K562 (cell line): ENCODE measurements around the gene BCORL1. TPM values are rescaled to one million over a fixed set of nuclear protein-coding genes. Genes with fewer than 3 reads are reported as not detected.

Experiments
- ATAC-seq: fragments of 200-7000 bp; cut with Tn5 transposase; 3 replicates; pipeline ENCODE4 v1.9.1; 2020; ENCODE audit warnings: moderate library complexity
- Bru-seq: library from RNA; stranded (reverse); fragments of 400-500 nt; gene quantifications from one replicate; lab custom pipeline; 2021; lab: Mats Ljungman, UMichigan
- BruChase-seq, 2 experiments: library from RNA; stranded (reverse); fragments of 400-500 nt; gene quantifications; one replicate each; lab custom pipeline; 2021; lab: Mats Ljungman, UMichigan
- BruUV-seq: library from RNA; stranded (reverse); fragments of 400-500 nt; replicated peaks from 2 replicates; lab custom pipeline; 2021; lab: Mats Ljungman, UMichigan
- CTCF ChIA-PET: fragments of 300-600 bp; formaldehyde crosslinking; extraction: SDS; loops from one replicate; lab custom pipeline; 2021; ENCODE audit warnings: low intra/inter-chr PET ratio; lab: Yijun Ruan, JAX
- POLR2A ChIA-PET: fragments of 300-600, 350-650 bp; sonication (Branson Sonifier 250); formaldehyde crosslinking; extraction: SDS; loops from one replicate; lab custom pipeline; 2021; ENCODE audit warnings: antibody characterized with exemption, inconsistent platforms; lab: Yijun Ruan, JAX
- DNase-seq, 4 experiments: peaks; one replicate each; pipeline versions ENCODE4 v3.0.0 to v3.0.0-alpha.2; 2011 to 2018; ENCODE audit warnings: low spot score in 3 of 4, mixed read lengths in 3 of 4; ENCODE audit errors: extremely low read depth in 1 of 4
- FAIRE-seq: peaks from 2 replicates; lab custom pipeline; 2011; peaks lifted over from hg19 to GRCh38; lab: Jason Lieb, UNC
- H2AFZ ChIP-seq: 2 replicates; pipeline ENCODE4 v1.6.0; 2011; ENCODE audit warnings: low read depth, low read length, control low read depth, inconsistent platforms
- H3K27ac ChIP-seq: fragments of 200-600 bp; 3 replicates; pipeline ENCODE4 v1.8.0; 2011; ENCODE audit warnings: low read depth, mild to moderate bottlenecking, control low read depth, inconsistent platforms, low read length, moderate library complexity, mixed read lengths; ENCODE audit errors: extremely low read depth
- H3K27me3 ChIP-seq, 2 experiments: fragments of 300-600 bp in 1 of 2; 2 replicates in 1 of 2; 3 replicates in 1 of 2; pipeline versions ENCODE4 v1.6.0 to v1.8.0; 2011; ENCODE audit warnings: inconsistent platforms in 2 of 2, low read length in 2 of 2, mild to moderate bottlenecking in 1 of 2, mixed read lengths in 1 of 2, moderate library complexity in 1 of 2; ENCODE audit not compliant: control insufficient read depth in 2 of 2, insufficient read depth in 2 of 2
- H3K36me3 ChIP-seq: fragments of 300-600 bp; 3 replicates; pipeline ENCODE4 v1.8.0; 2011; ENCODE audit warnings: mild to moderate bottlenecking, low read length, inconsistent platforms; ENCODE audit not compliant: control insufficient read depth, insufficient read depth
- H3K4me1 ChIP-seq, 2 experiments: fragments of 200-600 bp in 1 of 2; replicated peaks in 1 of 2; 2 replicates in 1 of 2; 3 replicates in 1 of 2; pipeline versions ENCODE4 v1.5.1 to v1.8.0; 2011; ENCODE audit warnings: inconsistent platforms in 2 of 2, low read length in 2 of 2, mild to moderate bottlenecking in 1 of 2, mixed read lengths in 1 of 2, moderate library complexity in 1 of 2; ENCODE audit not compliant: control insufficient read depth in 2 of 2, insufficient read depth in 2 of 2
- H3K4me2 ChIP-seq: 2 replicates; pipeline ENCODE4 v1.6.1; 2011; ENCODE audit warnings: low read length, control low read depth, inconsistent platforms, mixed read lengths; ENCODE audit not compliant: insufficient read depth
- H3K4me3 ChIP-seq: fragments of 200-600 bp; sonication (generic), shearing (Covaris generic); 2 replicates; pipeline ENCODE4 v1.5.1; 2016; ENCODE audit warnings: control low read depth, inconsistent platforms
- H3K79me2 ChIP-seq: fragments of 200-600 bp; 3 replicates; pipeline ENCODE4 v1.8.0; 2011; ENCODE audit warnings: low read length, inconsistent platforms; ENCODE audit not compliant: control insufficient read depth, insufficient read depth
- H3K9ac ChIP-seq, 2 experiments: 2 replicates each; pipeline versions ENCODE4 v1.6.0 to v1.6.1; 2011; ENCODE audit warnings: low read depth in 2 of 2, low read length in 2 of 2, control low read depth in 1 of 2, inconsistent platforms in 1 of 2, mild to moderate bottlenecking in 1 of 2, mixed read lengths in 1 of 2; ENCODE audit not compliant: insufficient read depth in 1 of 2
- H3K9me1 ChIP-seq: one replicate; pipeline ENCODE4 v1.6.0; 2011; ENCODE audit warnings: inconsistent platforms, mild to moderate bottlenecking, low read length, moderate library complexity; ENCODE audit not compliant: control insufficient read depth, insufficient read depth
- H3K9me3 ChIP-seq: replicated peaks from 2 replicates; pipeline ENCODE4 v1.5.1; 2011; ENCODE audit warnings: low read depth, low read length, inconsistent platforms; ENCODE audit not compliant: control insufficient read depth, insufficient read depth
- H4K20me1 ChIP-seq: replicated peaks from 2 replicates; pipeline ENCODE4 v1.6.1; 2011; ENCODE audit warnings: low read length, inconsistent platforms, mixed read lengths; ENCODE audit not compliant: control insufficient read depth, insufficient read depth
- ATF2 ChIP-seq: sonication (generic); formaldehyde crosslinking; IDR thresholded peaks from 2 replicates; pipeline ENCODE4 v1.8.1; 2022; ENCODE audit warnings: missing genetic modification reagents
- MIER1 ChIP-seq: fragments of 450-650 bp; IDR thresholded peaks from 2 replicates; pipeline ENCODE4 v1.6.1; 2016; ENCODE audit warnings: antibody characterized with exemption, mild to moderate bottlenecking, low read depth
- NFIC ChIP-seq: fragments of 450-650 bp; IDR thresholded peaks from 2 replicates; pipeline ENCODE4 v1.6.1; 2017; ENCODE audit warnings: mild to moderate bottlenecking, inconsistent platforms
- SPI1 ChIP-seq: IDR thresholded peaks from 2 replicates; pipeline ENCODE4 v1.6.1; 2011; ENCODE audit warnings: low read depth, low read length, control low read depth, borderline replicate concordance
- WGBS: fragments of 100-300 bp; shearing (Covaris generic); methylation state at CpG from one replicate; pipeline ENCODE4 v1.1.6; 2016; ENCODE audit warnings: low coverage, mixed read lengths; ENCODE audit not compliant: insufficient coverage; ENCODE audit errors: missing lambda C conversion rate; 5-methylcytosine and 5-hydroxymethylcytosine counted together
- in situ Hi-C: fragments of 300-500 bp; cut with MboI; formaldehyde crosslinking; loops from 4 replicates; pipeline ENCODE4 v1.15.0; 2018; ENCODE audit warnings: inconsistent platforms, mixed read lengths
- intact Hi-C: fragments of 100-400 bp; cut with micrococcal nuclease; formaldehyde crosslinking; loops from 2 replicates; pipeline ENCODE4 v1.14.2; 2022
- long read RNA-seq, 3 experiments: library from polyadenylated mRNA in 2 of 3; library from RNA in 1 of 3; unstranded in 2 of 3; stranded (forward) in 1 of 3; transcript quantifications; one replicate each; pipeline ENCODE4 v2.0.0, GENCODE V29; 2019 to 2022
- polyA minus RNA-seq, 3 experiments: library from RNA; depleted of rRNA, polyadenylated mRNA; stranded (reverse); fragments of >200 nt; gene quantifications; 2 replicates each; pipeline ENCODE4 v1.2.3, GENCODE V29; 2011
- polyA plus RNA-seq, 8 experiments: library from polyadenylated mRNA; depleted of rRNA in 4 of 8; stranded (reverse) in 5 of 8; unstranded in 3 of 8; fragments of >200 nt; fragmentation: Nextera tagmentation in 2 of 8; fragmentation: Illumina TruSeq in 1 of 8; extraction: Ambion mirVana in 2 of 8; extraction: Trizol in 1 of 8; gene quantifications; 2 replicates each; pipeline versions ENCODE4 v1.2.1 to v1.2.3, GENCODE V29; 2011 to 2014; ENCODE audit warnings: inconsistent platforms in 1 of 8, missing spikeins in 1 of 8
- total RNA-seq, 7 experiments: library from RNA; depleted of rRNA in 6 of 7; stranded (reverse); fragments of >200 nt in 6 of 7; fragmentation: Illumina TruSeq in 2 of 7; extraction: Trizol in 2 of 7; gene quantifications; 2 replicates each; pipeline versions ENCODE4 v1.2.1 to v1.2.3, GENCODE V29; 2011 to 2021; ENCODE audit warnings: low replicate concordance in 1 of 7
- TF ChIP-seq, protein P1 (sequence below): sonication (generic); formaldehyde crosslinking; IDR thresholded peaks from 2 replicates; pipeline ENCODE4 v1.8.1; 2023; ENCODE audit warnings: mild to moderate bottlenecking, missing genetic modification reagents

The BCORL1 gene, protein sequence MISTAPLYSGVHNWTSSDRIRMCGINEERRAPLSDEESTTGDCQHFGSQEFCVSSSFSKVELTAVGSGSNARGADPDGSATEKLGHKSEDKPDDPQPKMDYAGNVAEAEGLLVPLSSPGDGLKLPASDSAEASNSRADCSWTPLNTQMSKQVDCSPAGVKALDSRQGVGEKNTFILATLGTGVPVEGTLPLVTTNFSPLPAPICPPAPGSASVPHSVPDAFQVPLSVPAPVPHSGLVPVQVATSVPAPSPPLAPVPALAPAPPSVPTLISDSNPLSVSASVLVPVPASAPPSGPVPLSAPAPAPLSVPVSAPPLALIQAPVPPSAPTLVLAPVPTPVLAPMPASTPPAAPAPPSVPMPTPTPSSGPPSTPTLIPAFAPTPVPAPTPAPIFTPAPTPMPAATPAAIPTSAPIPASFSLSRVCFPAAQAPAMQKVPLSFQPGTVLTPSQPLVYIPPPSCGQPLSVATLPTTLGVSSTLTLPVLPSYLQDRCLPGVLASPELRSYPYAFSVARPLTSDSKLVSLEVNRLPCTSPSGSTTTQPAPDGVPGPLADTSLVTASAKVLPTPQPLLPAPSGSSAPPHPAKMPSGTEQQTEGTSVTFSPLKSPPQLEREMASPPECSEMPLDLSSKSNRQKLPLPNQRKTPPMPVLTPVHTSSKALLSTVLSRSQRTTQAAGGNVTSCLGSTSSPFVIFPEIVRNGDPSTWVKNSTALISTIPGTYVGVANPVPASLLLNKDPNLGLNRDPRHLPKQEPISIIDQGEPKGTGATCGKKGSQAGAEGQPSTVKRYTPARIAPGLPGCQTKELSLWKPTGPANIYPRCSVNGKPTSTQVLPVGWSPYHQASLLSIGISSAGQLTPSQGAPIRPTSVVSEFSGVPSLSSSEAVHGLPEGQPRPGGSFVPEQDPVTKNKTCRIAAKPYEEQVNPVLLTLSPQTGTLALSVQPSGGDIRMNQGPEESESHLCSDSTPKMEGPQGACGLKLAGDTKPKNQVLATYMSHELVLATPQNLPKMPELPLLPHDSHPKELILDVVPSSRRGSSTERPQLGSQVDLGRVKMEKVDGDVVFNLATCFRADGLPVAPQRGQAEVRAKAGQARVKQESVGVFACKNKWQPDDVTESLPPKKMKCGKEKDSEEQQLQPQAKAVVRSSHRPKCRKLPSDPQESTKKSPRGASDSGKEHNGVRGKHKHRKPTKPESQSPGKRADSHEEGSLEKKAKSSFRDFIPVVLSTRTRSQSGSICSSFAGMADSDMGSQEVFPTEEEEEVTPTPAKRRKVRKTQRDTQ (N-terminal part only)
- total RNA-seq (2011; cell fraction: chromatin; rRNA removed; ENCODE audit: low replicate concordance): 14.0 and 23.7 TPM in 2 replicates
- 8.3 TPM in 2 replicates for total RNA-seq (2011; cell fraction: nucleolus; rRNA removed)
- total RNA-seq (2011; cell fraction: nucleoplasm; rRNA removed): 9.8 and 10.6 TPM in 2 replicates
- 3.3 and 4.5 TPM in 2 replicates for total RNA-seq (2014; rRNA removed)
- 1.4 and 2.1 TPM in 2 replicates for total RNA-seq (2014; rRNA removed; fragmentation: Illumina TruSeq; extraction: Trizol)
- total RNA-seq (2015; rRNA removed; fragmentation: Illumina TruSeq; extraction: Trizol): 2.1 and 3.3 TPM in 2 replicates
- total RNA-seq (2021): 26.2 and 29.6 TPM in 2 replicates
- 1.0 and 1.7 TPM in 2 replicates for polyA plus RNA-seq (2011; rRNA removed)
- polyA plus RNA-seq (2011; cell fraction: cytosol; rRNA removed): 1.1 and 1.2 TPM in 2 replicates
- polyA plus RNA-seq (2011; cell fraction: nucleus; rRNA removed): 4.0 and 5.7 TPM in 2 replicates
- 9.5 and 11.9 TPM in 2 replicates for polyA plus RNA-seq (2012)
- 16.2 and 18.2 TPM in 2 replicates for polyA plus RNA-seq (2014; fragmentation: Illumina TruSeq; extraction: Trizol)
- polyA plus RNA-seq (2014; fragmentation: Nextera tagmentation; extraction: Ambion mirVana): under 1 TPM; 0.48 to 0.55 TPM
- polyA plus RNA-seq (2014; rRNA removed): 4.3 and 5.0 TPM in 2 replicates
- polyA minus RNA-seq (2011; rRNA and poly(A)+ RNA removed): 1.8 and 2.1 TPM in 2 replicates
- 7.8 and 13.0 TPM in 2 replicates for polyA minus RNA-seq (2011; cell fraction: cytosol; rRNA and poly(A)+ RNA removed)
- 3.2 and 3.4 TPM in 2 replicates for polyA minus RNA-seq (2011; cell fraction: nucleus; rRNA and poly(A)+ RNA removed)
- percentile 75 among the genes with signal in this experiment for Bru-seq, nascent RNA
- percentile 71 among the genes with signal in this experiment for BruChase-seq, experiment 1, labeled RNA remaining after a 2-hour chase
- BruChase-seq, experiment 2, labeled RNA remaining after a 6-hour chase: percentile 73 among the genes with signal in this experiment
- long read RNA-seq, experiment 1, full-length matches to known transcripts: 9 of 40 reads
- long read RNA-seq, experiment 1, partial matches to known transcripts: 15 of 40 reads
- long read RNA-seq, experiment 1, other reads (novel, unspliced or antisense): 16 of 40 reads
- long read RNA-seq, experiment 2, full-length matches to known transcripts: 2 of 17 reads
- long read RNA-seq, experiment 2, partial matches to known transcripts: 10 of 17 reads
- long read RNA-seq, experiment 2, other reads (novel, unspliced or antisense): 5 of 17 reads
- long read RNA-seq, experiment 3, full-length matches to known transcripts: 1 of 1 reads
- long read RNA-seq, experiment 3, partial matches to known transcripts: 0 of 1 reads
- long read RNA-seq, experiment 3, other reads (novel, unspliced or antisense): 0 of 1 reads

DNA sequence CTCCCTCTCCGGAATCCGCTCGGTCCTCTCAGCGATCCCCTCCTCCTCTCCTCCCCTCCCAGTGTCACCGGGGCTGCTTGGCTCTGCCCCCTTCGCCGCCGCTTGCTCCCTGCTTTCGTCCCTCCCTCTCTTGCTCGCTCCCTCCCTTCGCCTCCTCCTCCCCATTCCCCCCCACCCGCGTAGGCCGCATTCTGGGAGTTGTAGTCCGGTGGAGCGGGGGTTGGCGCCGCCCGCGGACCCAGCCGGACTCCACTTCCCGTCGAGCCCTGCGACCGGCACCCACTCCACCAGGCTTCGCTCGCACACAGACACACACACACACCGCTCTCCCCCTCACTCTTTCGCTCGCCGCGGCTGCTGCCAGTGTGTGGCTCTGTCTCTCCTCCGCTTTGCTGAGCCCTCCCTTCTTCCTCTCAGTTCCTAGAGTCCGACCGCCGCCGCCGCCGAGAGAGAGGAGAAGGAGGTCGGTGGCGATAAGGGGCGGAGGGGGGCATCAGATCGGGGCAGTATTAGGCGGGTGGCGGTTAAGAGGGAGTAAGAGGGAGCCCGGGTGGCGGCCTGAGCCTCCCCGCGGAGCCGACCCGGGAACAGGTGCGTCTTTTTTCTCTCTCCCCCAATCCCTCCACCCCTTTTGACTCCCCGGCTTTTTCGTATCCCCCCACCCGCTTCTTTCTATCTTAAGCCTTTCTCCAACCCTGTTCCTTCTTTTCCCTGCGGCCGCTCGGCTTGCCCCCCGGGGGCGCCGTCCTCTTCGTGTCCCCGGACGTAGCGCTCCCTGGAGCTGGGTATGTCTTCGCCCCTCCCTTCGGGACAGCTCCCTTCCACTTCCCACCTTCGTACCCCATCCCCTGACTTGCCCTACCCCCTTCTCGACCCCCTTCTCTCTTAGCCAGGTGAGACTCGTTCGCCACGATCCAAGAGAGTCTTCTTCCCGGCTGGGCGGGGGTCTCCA lies at the start of gene BCORL1:
TSS of gene BCORL1 (plus strand) at position 336 of the 952 bp plus-strand sequence. CDS start 22,597 bp downstream, outside the sequence.
- in situ Hi-C loops: no loop called here
- no peaks in the 10 kb centered on the region for H3K9me3 ChIP-seq
- peaks cover 10% of the 10 kb centered on the region; the same call in 1 of the 2 replicates for H4K20me1 ChIP-seq
- H3K4me2 ChIP-seq: peak within 1 kb of the TSS; percentile 79
- DNase-seq: peak; percentile 87 to 96 (median 92)
- peak within 1 kb of the TSS; percentile 80 for H2AFZ ChIP-seq
- H3K27me3 ChIP-seq: no peaks in the 10 kb centered on the region
- FAIRE-seq: peak; percentile 92
- peaks cover 32% of the 10 kb centered on the region for H3K79me2 ChIP-seq
- peaks cover 2% of the 10 kb centered on the region; the same call in 1 of the 3 replicates for H3K36me3 ChIP-seq
- CTCF ChIA-PET: no interaction called here
- POLR2A ChIA-PET: no interaction called here
- no peak within 1 kb of the TSS for H3K4me3 ChIP-seq
- ATAC-seq: peak; percentile 94
- H3K9ac ChIP-seq: peak within 1 kb of the TSS; percentile 61 to 87
- peak within 1 kb of the TSS; percentile 61 for H3K27ac ChIP-seq
- under 1% methylated on average over 26 of the region's 74 CpGs for WGBS
- intact Hi-C loops: loop anchor here (1.0 to 2.0 kb wide), 3 partner anchors 21 to 50 kb away; no protein-coding TSS in a partner anchor
- TSS peak; percentile 83 for BruUV-seq
- H3K9me1 ChIP-seq: peaks cover 2% of the 10 kb centered on the region
- H3K4me1 ChIP-seq: peaks cover 10 to 29% of the 10 kb centered on the region in 2 experiments; a peak in 4 of 5 replicates
- peak; percentile 44 for TF ChIP-seq SPI1
- peak; percentile 26; the same call in 1 of the 2 replicates for TF ChIP-seq NFIC
- no peak for TF ChIP-seq MIER1
- TF ChIP-seq, protein P1, sequence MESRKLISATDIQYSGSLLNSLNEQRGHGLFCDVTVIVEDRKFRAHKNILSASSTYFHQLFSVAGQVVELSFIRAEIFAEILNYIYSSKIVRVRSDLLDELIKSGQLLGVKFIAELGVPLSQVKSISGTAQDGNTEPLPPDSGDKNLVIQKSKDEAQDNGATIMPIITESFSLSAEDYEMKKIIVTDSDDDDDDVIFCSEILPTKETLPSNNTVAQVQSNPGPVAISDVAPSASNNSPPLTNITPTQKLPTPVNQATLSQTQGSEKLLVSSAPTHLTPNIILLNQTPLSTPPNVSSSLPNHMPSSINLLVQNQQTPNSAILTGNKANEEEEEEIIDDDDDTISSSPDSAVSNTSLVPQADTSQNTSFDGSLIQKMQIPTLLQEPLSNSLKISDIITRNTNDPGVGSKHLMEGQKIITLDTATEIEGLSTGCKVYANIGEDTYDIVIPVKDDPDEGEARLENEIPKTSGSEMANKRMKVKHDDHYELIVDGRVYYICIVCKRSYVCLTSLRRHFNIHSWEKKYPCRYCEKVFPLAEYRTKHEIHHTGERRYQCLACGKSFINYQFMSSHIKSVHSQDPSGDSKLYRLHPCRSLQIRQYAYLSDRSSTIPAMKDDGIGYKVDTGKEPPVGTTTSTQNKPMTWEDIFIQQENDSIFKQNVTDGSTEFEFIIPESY: peak; percentile 22; the same call in 1 of the 2 replicates
- TF ChIP-seq ATF2 (CRISPR knock-in tag): no peak
